ENCODE data around the gene SLC66A2.

The SLC66A2 gene

GRCh38 chr18:79903071-79903635 lies 48.3 kb downstream of the SLC66A2 start:
- no peak for DNase-seq (ENCODE audit: low spot score)

- no peak for DNase-seq (ENCODE audit: low spot score)
Observed at GRCh38 chr18:79902640-79903039, 48.8 kb downstream of the SLC66A2 start.

GRCh38 chr18:79902075-79902474 lies 49.4 kb downstream of the SLC66A2 start:
- no peak for DNase-seq (ENCODE audit: low spot score)

- DNase-seq (ENCODE audit: low spot score), result no peak
Observed at GRCh38 chr18:79901665-79902064, 49.8 kb downstream of the SLC66A2 start.

GRCh38 chr18:79900610-79901570 lies 50.6 kb downstream of the SLC66A2 start:
- no peak for DNase-seq (ENCODE audit: low spot score)

- DNase-seq (ENCODE audit: low spot score), result no peak
Observed at GRCh38 chr18:79899609-79900445, 51.6 kb downstream of the SLC66A2 start.

GRCh38 chr18:79898952-79899608 lies 52.4 kb downstream of the SLC66A2 start:
- DNase-seq (ENCODE audit: low spot score), result no peak

- DNase-seq (ENCODE audit: low spot score), result no peak
Observed at GRCh38 chr18:79897940-79898625, 53.4 kb downstream of the SLC66A2 start.

GRCh38 chr18:79896738-79897137 lies 54.7 kb downstream of the SLC66A2 start:
- no peak for DNase-seq (ENCODE audit: low spot score)

- no peak for DNase-seq (ENCODE audit: low spot score)
Observed at GRCh38 chr18:79890674-79891073, 60.8 kb downstream of the SLC66A2 start.

- no peak for DNase-seq (ENCODE audit: low spot score)
Observed at GRCh38 chr18:79889569-79889968, 61.9 kb downstream of the SLC66A2 start.

- DNase-seq (ENCODE audit: low spot score), result no peak
Observed at GRCh38 chr18:79888016-79888415, 63.4 kb downstream of the SLC66A2 start.

GRCh38 chr18:79887181-79888000 lies 64.1 kb downstream of the SLC66A2 start:
- no peak for DNase-seq (ENCODE audit: low spot score)

GRCh38 chr18:79884963-79885728 lies 66.3 kb downstream of the SLC66A2 start:
- no peak for DNase-seq (ENCODE audit: low spot score)

- no peak for DNase-seq (ENCODE audit: low spot score)
Observed at GRCh38 chr18:79884294-79884962, 67.0 kb downstream of the SLC66A2 start.

GRCh38 chr18:79883461-79884293 lies 67.8 kb downstream of the SLC66A2 start:
- no peak for DNase-seq (ENCODE audit: low spot score)

- no peak for DNase-seq (ENCODE audit: low spot score)
Observed at GRCh38 chr18:79882522-79883241, 68.8 kb downstream of the SLC66A2 start.

- no peak for DNase-seq (ENCODE audit: low spot score)
Observed at GRCh38 chr18:79881695-79882094, 69.8 kb downstream of the SLC66A2 start.
